GM13977 (cell line): ENCODE measurements around the gene SAFB2.
"Not testable (repeated sequence)": the region's sequence is repeated elsewhere in the genome, so short reads cannot be mapped to it uniquely, and the experiment has no call there.

Source experiments
- DNase-seq: peaks from one replicate; pipeline ENCODE4 v3.0.0; 2012; ENCODE audit warnings: low spot score
- in situ Hi-C: fragments of 300-500 bp; cut with MboI; formaldehyde crosslinking; loops from one replicate; pipeline ENCODE4 v1.12.0; 2022; ENCODE audit warnings: low sequenced_read_pairs, low pct_unique_long_range_greater_than_20kb, mixed read lengths, inconsistent platforms; ENCODE audit not compliant: unreplicated experiment
- TF ChIP-seq, protein P1 (sequence below): IDR thresholded peaks from 2 replicates; pipeline ENCODE4 v1.5.1; 2012; ENCODE audit warnings: mild to moderate bottlenecking, control low read depth; ENCODE audit not compliant: insufficient read depth; ENCODE audit errors: extremely low read depth, missing control alignments

SAFB2 gene

DNA sequence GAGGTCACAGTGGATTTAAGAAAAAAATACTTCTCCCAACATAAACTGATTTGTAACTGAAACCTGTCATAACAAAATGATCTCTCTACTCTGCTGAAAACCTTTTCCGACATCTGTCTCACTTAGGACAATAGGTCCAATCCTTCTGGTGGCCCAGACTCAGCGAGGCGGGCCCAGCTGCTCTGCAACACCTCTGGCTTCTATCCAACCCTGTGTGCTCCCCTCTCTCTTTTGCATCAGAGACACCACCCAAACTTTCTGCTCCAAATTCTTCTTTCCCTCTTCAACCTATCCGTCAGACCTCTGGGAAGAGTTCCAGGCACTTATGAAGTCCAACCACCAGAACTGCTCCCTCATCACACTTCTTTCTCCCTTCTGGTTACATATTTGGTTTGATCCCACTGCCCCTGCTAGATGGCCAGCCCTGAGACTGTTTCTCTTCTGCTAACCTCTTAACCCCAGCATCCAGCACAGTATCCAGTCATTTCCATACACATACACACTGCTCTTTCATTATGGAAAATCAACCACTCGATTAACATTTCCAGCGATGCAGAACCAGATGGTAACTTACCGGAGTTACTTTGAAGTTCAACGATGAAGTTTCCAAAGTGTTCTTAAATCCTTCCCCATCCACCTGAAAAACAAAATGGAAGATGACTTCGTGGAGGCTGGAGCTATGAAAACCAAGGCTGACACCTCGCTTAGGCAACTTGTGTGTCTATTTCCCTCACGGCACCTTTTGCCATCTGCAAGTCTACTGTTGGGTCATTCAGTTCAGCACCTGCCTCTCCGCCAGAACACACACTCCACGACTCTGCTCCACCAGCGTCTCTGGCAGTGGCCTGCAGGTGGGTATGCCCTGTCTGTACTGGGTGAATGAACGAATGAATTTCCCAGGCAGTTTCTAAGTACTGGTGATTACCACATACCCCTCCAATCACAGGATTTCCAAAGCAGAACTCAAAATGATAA lies 9.4 kb downstream of the SAFB2 start:
- in situ Hi-C loops: no loop called here
- DNase-seq: no peak
- TF ChIP-seq, protein P1, sequence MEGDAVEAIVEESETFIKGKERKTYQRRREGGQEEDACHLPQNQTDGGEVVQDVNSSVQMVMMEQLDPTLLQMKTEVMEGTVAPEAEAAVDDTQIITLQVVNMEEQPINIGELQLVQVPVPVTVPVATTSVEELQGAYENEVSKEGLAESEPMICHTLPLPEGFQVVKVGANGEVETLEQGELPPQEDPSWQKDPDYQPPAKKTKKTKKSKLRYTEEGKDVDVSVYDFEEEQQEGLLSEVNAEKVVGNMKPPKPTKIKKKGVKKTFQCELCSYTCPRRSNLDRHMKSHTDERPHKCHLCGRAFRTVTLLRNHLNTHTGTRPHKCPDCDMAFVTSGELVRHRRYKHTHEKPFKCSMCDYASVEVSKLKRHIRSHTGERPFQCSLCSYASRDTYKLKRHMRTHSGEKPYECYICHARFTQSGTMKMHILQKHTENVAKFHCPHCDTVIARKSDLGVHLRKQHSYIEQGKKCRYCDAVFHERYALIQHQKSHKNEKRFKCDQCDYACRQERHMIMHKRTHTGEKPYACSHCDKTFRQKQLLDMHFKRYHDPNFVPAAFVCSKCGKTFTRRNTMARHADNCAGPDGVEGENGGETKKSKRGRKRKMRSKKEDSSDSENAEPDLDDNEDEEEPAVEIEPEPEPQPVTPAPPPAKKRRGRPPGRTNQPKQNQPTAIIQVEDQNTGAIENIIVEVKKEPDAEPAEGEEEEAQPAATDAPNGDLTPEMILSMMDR: no peak

DNA sequence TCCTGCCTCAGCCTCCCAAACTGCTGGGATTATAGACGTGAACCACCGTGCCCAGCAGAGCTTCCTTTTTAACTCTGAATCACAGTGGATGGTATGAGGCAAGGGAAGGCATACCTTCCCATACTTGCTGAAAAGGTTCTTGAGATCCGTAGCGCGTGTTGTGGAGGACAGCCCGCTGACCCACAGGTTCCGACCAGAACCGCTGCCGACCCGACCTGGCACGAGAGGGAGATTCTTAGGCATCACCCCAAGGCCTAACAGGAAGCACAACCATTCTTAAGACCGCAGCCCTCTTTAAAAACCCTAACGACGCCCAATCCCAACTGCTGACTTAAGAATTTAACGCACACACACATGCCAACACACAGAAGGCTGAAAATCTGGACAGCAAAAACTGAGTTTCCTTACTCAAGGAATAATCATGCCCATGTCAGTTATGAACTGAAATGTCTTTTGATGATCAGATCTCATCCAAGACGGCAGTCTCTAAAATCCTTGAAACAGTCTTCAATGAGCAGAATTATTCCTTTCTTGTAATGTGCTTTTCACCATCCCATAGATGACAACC lies 12.6 kb downstream of the SAFB2 start:
- TF ChIP-seq, protein P1: no peak
- in situ Hi-C loops: no loop called here
- no peak for DNase-seq

DNA sequence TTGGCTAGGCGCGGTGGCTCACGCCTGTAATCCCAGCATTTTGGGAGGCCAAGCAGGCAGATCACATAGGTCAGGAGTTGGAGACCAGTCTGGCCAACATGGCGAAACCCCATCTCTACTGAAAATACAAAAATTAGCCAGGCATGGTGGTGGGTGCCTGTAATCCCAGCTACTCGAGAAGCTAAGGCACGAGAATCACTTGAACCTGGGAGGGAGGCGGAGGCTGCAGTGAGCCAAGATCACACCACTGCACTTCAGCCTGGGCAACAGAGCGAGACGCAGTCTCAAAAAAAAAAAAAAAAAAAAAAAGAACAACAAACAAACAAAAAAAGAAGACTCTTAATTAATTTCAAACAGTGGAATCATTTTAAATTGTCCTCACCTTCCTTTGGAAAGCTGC lies 13.8 kb downstream of the SAFB2 start:
- in situ Hi-C loops, DNase-seq: not testable (repeated sequence)

DNA sequence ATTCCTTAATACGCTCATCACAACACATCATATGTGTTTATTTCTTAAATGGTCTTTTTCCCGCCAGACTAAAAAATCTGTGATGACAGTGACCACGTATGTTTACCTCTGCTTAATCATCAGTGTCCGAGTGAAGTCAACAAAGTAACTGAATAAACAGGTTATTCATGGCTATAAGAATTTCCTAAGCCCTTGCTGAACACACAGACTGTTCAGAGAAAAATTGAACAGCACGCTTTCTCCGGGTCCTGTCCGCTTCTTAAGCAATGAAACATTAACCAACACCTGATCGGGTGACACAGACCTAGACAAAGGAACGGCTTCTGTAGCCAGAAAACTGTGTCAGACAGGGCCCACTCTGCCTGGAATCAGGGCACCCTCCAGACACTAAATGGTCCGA lies 14.3 kb downstream of the SAFB2 start:
- DNase-seq: no peak
- TF ChIP-seq, protein P1: no peak
- in situ Hi-C loops: no loop called here

DNA sequence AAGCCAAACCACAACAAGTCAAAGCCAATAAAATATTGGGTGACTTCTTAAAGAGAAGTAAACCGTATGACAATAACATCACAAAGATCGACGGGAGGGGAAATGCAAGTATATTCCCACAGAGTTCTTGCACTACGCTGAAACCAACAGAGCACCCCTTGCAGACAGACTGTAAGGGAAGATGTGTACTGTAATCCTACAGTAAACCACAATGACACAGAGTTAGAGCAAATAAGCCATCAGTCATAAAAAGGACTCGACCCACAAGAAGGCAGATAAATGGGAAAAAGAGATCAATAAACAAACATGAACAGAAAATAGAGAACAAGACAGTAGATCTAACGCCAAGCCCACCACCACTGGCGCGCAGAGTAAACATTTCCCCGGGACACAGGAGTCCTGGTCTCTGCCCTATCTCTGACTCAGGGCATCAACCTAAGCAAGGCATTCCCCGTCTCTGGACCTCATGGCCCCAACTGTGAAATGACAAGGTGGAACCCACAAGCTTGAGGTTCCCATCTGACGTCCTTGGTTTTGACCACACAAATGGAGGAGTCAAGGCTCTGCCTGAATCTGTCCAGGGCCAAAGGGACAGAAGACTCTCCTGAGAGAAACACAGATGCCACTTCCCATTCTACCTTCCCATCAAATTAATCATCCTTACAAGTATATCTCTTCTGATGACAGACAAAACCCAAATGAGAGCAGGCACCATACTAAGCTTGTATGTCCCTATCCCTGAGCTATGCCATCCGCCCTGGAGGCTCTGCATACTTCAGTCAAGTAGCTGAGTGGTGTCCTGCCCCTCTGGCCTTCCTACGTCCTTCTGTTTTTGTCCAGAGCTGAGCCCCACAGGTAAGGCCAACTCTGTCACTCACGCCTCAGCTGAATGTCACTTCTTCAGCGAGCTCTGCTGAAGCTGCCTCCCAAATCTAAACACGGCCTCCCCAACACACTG lies 15.0 kb downstream of the SAFB2 start:
- no peak for DNase-seq
- in situ Hi-C loops: no loop called here
- TF ChIP-seq, protein P1: no peak

DNA sequence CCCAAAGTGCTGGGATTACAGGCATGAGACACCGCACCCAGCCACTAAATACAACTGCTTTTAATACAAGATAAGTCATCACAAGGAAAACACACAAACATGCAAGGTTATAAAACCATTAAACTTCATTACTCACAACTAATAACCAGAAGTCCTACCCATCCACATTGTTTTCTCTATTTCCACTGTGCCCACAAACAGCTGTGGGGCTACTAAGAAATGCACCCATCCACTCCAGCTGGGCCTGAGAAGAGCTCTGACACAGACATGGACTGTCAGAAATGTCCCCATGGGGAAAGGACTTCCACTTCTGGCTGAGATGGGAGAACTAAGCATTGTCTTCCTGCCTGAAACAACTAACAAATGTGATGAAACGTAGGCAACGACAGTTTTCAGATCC lies 17.2 kb downstream of the SAFB2 start:
- TF ChIP-seq, protein P1: no peak
- in situ Hi-C loops: no loop called here
- no peak for DNase-seq
